ENCODE results near the gene GLDN. TPM values are rescaled to one million over a fixed set of nuclear protein-coding genes. Genes with fewer than 3 reads are reported as not detected.

Gene GLDN
- total and polyA plus RNA-seq, 2 of the 8 experiments (the other 6 are each of a cell fraction or from before 2014, with no cell fraction given) = 0.24 to 0.50 TPM

- H4K91ac ChIP-seq (replicated peaks; ENCODE audit: insufficient read length, low read length) = no peak overlapping the region
- no peak for DNase-seq (ENCODE audit: low read depth in 1 of 2, low spot score in 2 of 2)
- H2AK5ac ChIP-seq (ENCODE audit: low read depth, low read length) = no peak overlapping the region
- H3K23ac ChIP-seq (ENCODE audit: insufficient read length) = no peak overlapping the region
- H3K79me2 ChIP-seq (ENCODE audit: control insufficient read depth in 1 of 2, insufficient read depth in 2 of 2, low read length in 2 of 2) = no peaks in the 10 kb centered on the region
- no peak overlapping the region for H3K4ac ChIP-seq (replicated peaks; ENCODE audit: insufficient read length, low read depth, low read length)
- ChIA-PET POLR2A (ENCODE audit: partially characterized antibody) (interaction anchor here (1.3 kb wide), 1 partner anchor 9 kb away, joined by 3 read pairs; no protein-coding TSS in a partner anchor), CTCF (ENCODE audit: partially characterized antibody) (interaction anchor here (1.0 to 1.8 kb wide), 4 partner anchors 13 to 76 kb away, joined by 3 to 6 read pairs (median 3); no protein-coding TSS in a partner anchor)
- WGBS, 2 experiments (ENCODE audit: extremely low coverage in 1 of 2, insufficient coverage in 1 of 2, insufficient read length in 1 of 2, insufficient replicate concordance in 2 of 2, low coverage in 1 of 2, low lambda C conversion rate in 2 of 2, missing lambda C conversion rate in 1 of 2) = 88% methylated on average over 3 of the region's 3 CpGs; no CpG with 5 or more reads in 1 of the 2 experiments
- no peak overlapping the region for H3K56ac ChIP-seq (replicated peaks; ENCODE audit: insufficient read length, low read depth, low read length)
- no peak overlapping the region for H2BK15ac ChIP-seq (ENCODE audit: low read length)
- H3K27ac ChIP-seq (ENCODE audit: low read depth, low read length) = no peak overlapping the region
- FAIRE-seq = no peak
- H3K18ac ChIP-seq (ENCODE audit: extremely low read depth, low read length) = no peak overlapping the region
- no peak overlapping the region for H2BK20ac ChIP-seq (ENCODE audit: low read length)
- H3K4me1 ChIP-seq (replicated peaks in 1 of 4; ENCODE audit: control insufficient read depth in 3 of 4, insufficient read depth in 4 of 4, low read length in 3 of 4) = no peaks in the 10 kb centered on the region
- H3K36me3 ChIP-seq (ENCODE audit: control insufficient read depth in 2 of 4, insufficient read depth in 4 of 4, low read length in 3 of 4) = no peaks in the 10 kb centered on the region
- H2AFZ ChIP-seq (ENCODE audit: low read length) = no peak overlapping the region
- H3K9ac ChIP-seq (replicated peaks in 1 of 4; ENCODE audit: extremely low read depth in 1 of 4, low read depth in 3 of 4, low read length in 3 of 4) = no peak overlapping the region
- no peak overlapping the region for H3K4me3 ChIP-seq (ENCODE audit: extremely low read depth in 1 of 4, insufficient read depth in 2 of 4, low read depth in 3 of 4, low read length in 4 of 4)
- H2BK5ac ChIP-seq (ENCODE audit: low read depth, low read length) = no peak overlapping the region
- H3K14ac ChIP-seq (ENCODE audit: insufficient read length) = no peak overlapping the region
- no peak overlapping the region for H3K4me2 ChIP-seq (ENCODE audit: insufficient read depth in 1 of 2, low read depth in 2 of 2, low read length in 2 of 2)
- no peaks in the 10 kb centered on the region for H3K27me3 ChIP-seq (replicated peaks in 1 of 4; ENCODE audit: control insufficient read depth in 3 of 4, extremely low read depth in 1 of 4, insufficient read depth in 3 of 4, low read length in 3 of 4)
- H4K20me1 ChIP-seq (replicated peaks in 1 of 2; ENCODE audit: control insufficient read depth in 1 of 2, insufficient read depth in 2 of 2, low read length in 2 of 2) = no peaks in the 10 kb centered on the region
- no peaks in the 10 kb centered on the region for H3K79me1 ChIP-seq (ENCODE audit: low read depth, low read length)
- no peak overlapping the region for H4K5ac ChIP-seq (ENCODE audit: insufficient read length, low read depth, low read length)
- H2BK12ac ChIP-seq (ENCODE audit: low read depth, low read length) = no peak overlapping the region
- no peak overlapping the region for H2BK120ac ChIP-seq (replicated peaks; ENCODE audit: low read depth, low read length)
- no peaks in the 10 kb centered on the region for H3K9me3 ChIP-seq (ENCODE audit: insufficient read depth in 2 of 2, low read depth in 1 of 2, low read length in 1 of 2)
- no peak overlapping the region for H4K8ac ChIP-seq (ENCODE audit: extremely low read depth, insufficient read depth, low read length)
- no peaks in the 10 kb centered on the region for H3K23me2 ChIP-seq (ENCODE audit: low read depth, low read length)
- no peak for TF ChIP-seq ZNF274 (IDR thresholded peaks at IDR 0.05; ENCODE audit: borderline replicate concordance, extremely low read depth, low read length)
- TF ChIP-seq SP1 (IDR thresholded peaks at IDR 0.05; ENCODE audit: low read depth, low read length) = no peak
- no peak for TF ChIP-seq ATF2 (IDR thresholded peaks at IDR 0.05; ENCODE audit: low read length)
- no peak for TF ChIP-seq RBBP5 (IDR thresholded peaks at IDR 0.05; ENCODE audit: borderline replicate concordance, low read depth, low read length)
- TF ChIP-seq SUZ12 (IDR thresholded peaks at IDR 0.05; ENCODE audit: low read length) = no peak
- no peak for TF ChIP-seq BACH1 (IDR thresholded peaks at IDR 0.05; ENCODE audit: low read length)
- no peak for TF ChIP-seq ATF3 (IDR thresholded peaks at IDR 0.05; ENCODE audit: insufficient read depth, low read depth, low read length)
- no peak for TF ChIP-seq EGR1 (IDR thresholded peaks at IDR 0.05; ENCODE audit: borderline replicate concordance, low read depth, low read length)
Observed at GRCh38 chr15:51325167-51325566, 16.3 kb upstream of the GLDN start.
